Right ventricle myocardium superior (tissue), 1 donor: ENCODE data around the gene BRD3. TPM values are rescaled to one million over a fixed set of nuclear protein-coding genes. Genes with fewer than 3 reads are reported as not detected.
"Not testable (repeated sequence)": the region's sequence is repeated elsewhere in the genome, so short reads cannot be mapped to it uniquely, and the experiment has no call there.

Source experiments
- ATAC-seq: fragments of 200-7000 bp; cut with Tn5 transposase; one replicate; pipeline ENCODE4 v1.9.1; 2020; ENCODE audit warnings: mild to moderate bottlenecking; ENCODE audit not compliant: poor library complexity
- DNase-seq: peaks from one replicate; pipeline ENCODE4 v3.0.0-alpha.2; 2020
- intact Hi-C: fragments of 100-400 bp; cut with DNase I; formaldehyde crosslinking; loops from one replicate; pipeline ENCODE4 v1.11.2; 2022
- long read RNA-seq: library from polyadenylated mRNA; unstranded; transcript quantifications from one replicate; pipeline ENCODE4 v2.0.0, GENCODE V29; 2021
- total RNA-seq: library from RNA; stranded (reverse); fragmentation: NEBNext Ultra II Directional; extraction: Animal tissue kit (Norgen Biotek cat#: 25700); gene quantifications from one replicate; pipeline ENCODE4 v1.2.1, GENCODE V29; 2021
- donor health status: DM: no; HTN: yes; CAD: no; lungs with severe emphysema.

The BRD3 gene
- total RNA-seq: 23.2 TPM
- long read RNA-seq, full-length matches to known transcripts: 1 of 30 reads
- long read RNA-seq, partial matches to known transcripts: 13 of 30 reads
- long read RNA-seq, other reads (novel, unspliced or antisense): 16 of 30 reads

DNA sequence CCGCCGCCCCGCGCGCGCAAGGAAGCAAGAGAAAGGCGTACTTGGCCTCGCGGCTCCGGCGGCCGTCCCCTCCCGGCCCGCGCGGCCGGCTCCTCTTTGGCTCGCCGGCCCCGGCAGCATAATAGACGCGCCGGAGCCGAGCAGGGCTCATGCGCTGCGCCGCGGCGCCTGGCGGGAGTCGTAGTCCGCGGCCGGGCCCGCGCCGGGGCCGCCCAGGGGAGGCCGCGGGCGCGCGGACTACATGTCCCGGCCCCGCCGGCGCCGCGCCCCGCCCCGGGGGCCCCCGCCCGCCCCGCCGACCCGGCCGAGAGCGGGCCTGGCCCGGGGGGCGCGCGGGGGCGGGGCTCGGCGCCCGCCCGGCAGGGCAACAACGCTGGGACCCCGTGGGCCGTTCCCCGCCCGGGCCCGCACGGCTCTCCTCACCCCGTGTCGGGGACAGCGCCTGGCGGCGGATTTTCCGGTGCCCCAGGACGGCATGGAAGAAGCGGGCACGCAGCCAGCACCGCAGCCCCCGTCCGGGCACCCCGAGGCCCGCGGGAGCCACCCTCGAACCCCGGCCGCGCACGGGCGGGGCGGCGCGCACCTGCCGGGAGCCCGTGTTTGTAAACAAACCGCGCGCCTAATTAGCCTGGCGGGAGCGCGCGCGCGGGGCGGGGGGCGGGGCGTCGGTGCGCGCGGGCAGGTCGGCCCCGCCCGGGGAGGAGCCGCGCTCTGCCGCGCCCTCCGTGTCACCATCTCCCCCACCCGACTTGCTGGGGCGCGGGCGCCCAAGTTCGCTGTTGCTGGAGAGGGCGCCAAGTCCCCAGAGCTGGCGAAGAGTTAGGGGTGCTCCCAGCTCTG, at the start of gene BRD3:
BRD3 (minus strand) TSS at position 123 of the 840 bp plus-strand sequence. CDS start 14,549 bp downstream, outside the sequence.
- ATAC-seq: peak; percentile 93
- intact Hi-C loops: no loop called here
- peak; percentile 92 for DNase-seq

GRCh38 chr9:134112561-134112960, 44.7 kb upstream of the BRD3 start:
- intact Hi-C loops: no loop called here
- ATAC-seq (no peak), DNase-seq (no peak)

- ATAC-seq (no peak), DNase-seq (no peak)
- intact Hi-C loops: no loop called here
These were observed 43.2 kb upstream of the BRD3 start for GRCh38 chr9:134111064-134111463.

DNA sequence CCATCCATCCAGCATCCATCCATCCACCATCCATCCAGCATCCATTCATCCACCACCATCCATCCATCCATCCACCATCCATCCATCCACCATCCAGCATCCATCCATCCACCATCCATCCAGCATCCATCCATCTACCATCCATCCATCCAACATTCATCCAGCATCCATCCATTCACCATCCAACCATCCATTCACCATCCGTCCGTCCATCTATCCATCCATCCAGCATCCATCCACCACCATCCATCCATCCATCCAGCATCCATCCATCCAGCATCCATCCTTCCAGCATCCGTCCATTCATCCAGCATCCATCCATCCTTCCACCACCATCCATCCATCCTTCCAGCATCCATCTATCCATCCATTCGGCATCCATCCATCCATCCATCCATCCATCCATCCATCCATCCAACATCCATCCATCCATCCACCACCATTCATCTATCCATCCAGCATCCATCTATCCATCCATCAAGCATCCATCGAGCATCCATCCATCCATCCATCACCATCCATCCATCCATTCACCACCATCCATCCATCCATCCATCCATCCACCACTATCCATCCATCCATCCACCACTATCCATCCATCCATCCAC, 35.7 kb upstream of the BRD3 start:
- ATAC-seq: no peak
- intact Hi-C loops: loop anchor here (5.0 kb wide), 1 partner anchor 321 kb away; no protein-coding TSS in a partner anchor
- DNase-seq: no peak

DNA sequence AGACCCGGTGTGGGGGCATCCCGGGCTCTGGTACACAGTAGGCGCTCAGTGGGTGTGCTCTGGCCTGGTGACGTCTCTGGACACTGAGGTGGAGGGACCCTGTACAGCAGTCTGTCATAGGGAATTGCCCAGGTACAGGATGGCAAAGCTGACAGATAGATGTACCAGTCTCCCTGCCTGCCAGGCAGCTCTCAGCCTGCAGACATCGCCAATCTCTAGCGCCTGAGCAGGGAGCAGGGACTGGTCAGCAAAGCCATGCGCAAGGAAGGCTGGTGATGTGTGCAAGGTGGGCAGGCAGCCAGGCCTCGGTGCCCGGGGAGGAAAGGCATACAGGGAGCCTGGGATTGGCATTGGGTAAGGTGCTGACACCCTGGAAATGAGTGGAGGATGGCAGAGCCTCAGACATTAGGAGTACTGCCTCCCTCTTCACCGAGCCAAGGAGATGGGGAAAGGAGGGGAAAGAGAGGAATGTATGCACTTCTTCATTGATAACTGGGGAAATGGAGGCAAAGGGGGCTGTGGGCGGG, 33.9 kb upstream of the BRD3 start:
- ATAC-seq: no peak
- no peak for DNase-seq
- intact Hi-C loops: loop anchor here (5.0 kb wide), 1 partner anchor 319 kb away; no protein-coding TSS in a partner anchor

DNA sequence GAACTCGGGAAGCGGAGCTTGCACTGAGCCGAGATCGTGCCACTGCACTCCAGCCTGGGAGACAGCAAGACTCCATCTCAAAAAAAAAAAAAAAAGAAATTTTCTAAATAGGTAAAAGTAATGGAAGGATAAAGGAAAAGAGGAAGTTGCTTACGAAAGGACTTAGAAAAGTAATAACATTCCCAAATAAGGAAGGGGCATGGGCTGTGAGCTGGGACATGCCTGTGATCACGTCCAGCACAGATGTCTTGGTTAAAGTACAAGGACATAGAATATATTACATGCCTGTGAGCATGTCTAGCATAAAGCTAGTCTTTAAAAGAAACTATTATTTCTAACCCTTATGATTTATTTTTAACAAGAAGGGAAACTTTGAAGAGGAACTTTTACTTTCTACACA, 33.3 kb upstream of the BRD3 start:
- DNase-seq, ATAC-seq: not testable (repeated sequence)
- intact Hi-C loops: loop anchor here (5.0 kb wide), 1 partner anchor 319 kb away; no protein-coding TSS in a partner anchor

DNA sequence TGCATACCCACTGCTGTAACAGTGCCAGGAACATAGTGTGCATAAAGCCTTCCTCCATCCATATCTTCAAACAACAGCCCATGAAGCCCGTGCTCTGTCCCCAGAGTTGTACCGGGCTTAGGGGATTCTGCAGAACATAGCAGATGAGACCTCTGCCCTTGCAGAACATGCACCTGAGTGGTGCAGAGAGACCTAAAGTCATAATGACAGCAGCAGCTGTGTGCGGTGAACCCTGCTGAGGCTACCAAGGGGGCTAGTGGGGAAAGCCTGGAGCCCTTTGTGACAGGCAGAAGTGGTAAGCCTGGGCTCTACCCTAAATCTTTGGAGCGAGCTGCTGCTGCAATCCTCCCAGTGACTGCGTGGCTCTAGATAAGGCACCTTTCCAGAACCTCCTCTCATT, 32.2 kb upstream of the BRD3 start:
- intact Hi-C loops: loop anchor here (5.0 kb wide), 1 partner anchor 318 kb away; no protein-coding TSS in a partner anchor
- DNase-seq (no peak), ATAC-seq (no peak)

GRCh38 chr9:134099123-134099761, 31.4 kb upstream of the BRD3 start:
- no peak for DNase-seq
- intact Hi-C loops: no loop called here
- ATAC-seq: peak; percentile 68

DNA sequence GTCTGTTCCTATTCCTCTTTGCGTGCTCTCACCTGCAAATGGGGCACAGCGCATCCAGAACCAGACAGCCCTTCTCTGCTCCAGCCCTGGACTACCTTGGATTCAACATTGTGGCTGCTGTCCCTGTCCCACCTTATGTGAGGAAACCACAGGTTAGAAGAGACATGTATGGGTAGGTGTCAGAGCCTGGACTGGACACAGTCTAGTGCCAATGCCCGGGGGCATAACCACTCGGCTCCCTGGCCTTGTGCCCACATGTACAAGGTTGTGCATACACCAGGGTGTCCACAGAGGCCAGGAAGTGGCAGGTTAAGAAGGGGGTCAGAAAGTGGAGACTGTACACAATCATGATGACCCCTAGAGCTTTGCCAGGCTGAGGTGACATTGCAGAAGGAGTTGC, 22.1 kb upstream of the BRD3 start:
- intact Hi-C loops: no loop called here
- ATAC-seq (no peak), DNase-seq (no peak)

DNA sequence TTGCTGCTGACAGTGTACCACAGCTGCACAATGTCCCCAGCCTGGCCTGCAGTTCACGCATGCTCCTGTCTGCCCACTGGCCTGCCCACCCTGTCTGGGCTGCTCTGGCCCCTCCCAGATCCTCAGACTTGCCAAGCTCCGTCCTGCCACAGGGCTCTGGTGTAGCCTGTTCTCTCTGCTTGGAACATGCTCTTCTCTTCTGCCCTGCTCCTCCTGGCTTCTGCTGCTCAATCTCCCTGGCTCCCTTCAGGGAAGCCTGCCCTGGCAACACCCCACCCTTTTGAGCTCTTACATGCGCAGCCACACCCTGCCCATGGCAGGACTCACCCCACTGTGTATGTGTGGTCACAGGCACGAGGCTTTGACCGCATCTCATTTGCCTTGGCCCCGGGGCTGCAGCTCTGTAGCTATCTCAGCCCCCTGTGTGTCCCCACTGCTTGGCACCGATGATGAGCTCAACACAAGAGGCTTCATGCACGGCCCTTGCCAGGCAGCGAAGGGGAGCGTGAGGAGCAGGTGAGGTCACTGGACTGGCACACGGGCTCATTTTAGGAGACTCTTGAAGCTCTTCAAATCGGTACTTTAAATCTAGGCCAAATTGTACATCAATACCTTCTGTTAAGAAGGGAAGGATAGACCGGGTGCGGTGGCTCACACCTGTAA, 20.4 kb upstream of the BRD3 start:
- ATAC-seq (no peak), DNase-seq (no peak)
- intact Hi-C loops: no loop called here

DNA sequence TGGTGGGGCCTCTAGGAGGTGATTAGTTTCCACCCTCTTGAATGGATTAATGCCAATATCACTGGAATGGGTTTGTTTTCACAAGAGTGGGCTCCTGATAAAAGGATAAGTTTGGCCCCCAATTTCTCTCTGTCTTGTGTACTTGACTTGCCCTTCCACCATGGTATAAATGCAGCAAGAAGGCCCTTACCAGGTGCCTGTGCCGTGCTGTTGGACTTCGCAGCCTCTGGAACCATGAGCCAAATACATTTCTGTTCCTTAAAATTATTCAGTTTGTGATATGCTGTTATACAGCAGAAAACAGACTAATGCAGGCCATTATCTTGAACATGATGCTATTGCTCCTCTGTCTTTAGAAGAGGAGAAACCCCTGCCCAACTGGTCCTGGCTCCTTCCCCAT, 17.8 kb upstream of the BRD3 start:
- intact Hi-C loops: no loop called here

DNA sequence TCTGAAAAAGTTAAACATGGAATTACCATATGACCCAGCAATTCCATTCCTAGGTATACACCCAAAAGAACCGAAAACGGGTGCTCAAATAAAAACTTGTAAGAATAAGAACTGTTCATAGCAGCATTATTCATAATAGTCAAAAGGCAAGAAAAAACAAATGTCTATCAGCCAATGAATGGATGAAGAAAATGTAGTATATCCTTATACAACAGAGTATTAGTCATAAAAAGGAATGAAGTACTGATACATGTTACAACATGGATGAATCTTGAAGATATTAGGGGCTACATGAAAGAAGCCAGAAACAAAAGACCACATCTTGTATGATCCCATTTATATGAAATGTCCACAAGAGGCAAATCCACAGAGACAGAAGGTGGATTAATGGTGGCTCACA, 15.6 kb upstream of the BRD3 start:
- no peak for DNase-seq
- intact Hi-C loops: no loop called here

More for the DNA sequence above, 17.8 kb upstream of the BRD3 start:
- DNase-seq (no peak), ATAC-seq (no peak)

DNA sequence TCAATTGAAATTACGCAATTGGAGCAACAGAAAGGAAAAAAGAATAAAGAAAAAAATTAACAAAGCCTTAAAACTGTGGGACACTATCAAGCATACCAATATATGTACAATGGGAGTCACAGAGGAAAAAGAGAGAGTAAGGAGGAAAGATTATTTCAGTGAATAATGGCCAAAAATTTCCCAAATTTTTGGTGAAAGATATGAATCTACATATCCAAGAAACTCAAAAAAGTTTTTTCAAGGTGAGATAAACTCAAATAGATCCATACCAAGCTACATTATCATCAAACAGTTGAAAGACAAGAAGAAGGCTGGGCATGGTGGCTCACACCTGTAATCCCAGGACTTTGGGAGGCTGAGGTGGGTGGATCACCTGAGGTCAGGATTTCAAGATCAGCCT, 8.8 kb upstream of the BRD3 start:
- DNase-seq (no peak), ATAC-seq (no peak)
- intact Hi-C loops: no loop called here

More for the DNA sequence above, 15.6 kb upstream of the BRD3 start:
- no peak for ATAC-seq

DNA sequence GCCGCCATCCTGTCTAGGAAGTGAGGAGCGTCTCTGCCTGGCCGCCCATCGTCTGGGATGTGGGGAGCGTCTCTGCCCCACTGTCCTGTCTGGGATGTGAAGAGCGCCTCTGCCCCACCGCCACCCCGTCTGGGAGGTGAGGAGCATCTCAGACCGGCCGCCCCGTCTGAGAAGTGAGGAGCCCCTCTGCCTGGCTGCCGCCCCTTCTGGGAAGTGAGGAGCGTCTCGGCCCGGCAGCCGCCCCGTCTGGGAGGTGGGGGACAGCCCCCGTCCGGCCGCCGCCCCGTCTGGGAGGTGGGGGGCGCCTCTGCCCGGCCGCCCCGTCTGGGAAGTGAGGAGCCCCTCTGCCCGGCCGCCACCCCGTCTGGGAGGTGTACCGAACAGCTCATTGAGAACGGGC, 7.9 kb upstream of the BRD3 start:
- ATAC-seq, DNase-seq, intact Hi-C loops: not testable (repeated sequence)

DNA sequence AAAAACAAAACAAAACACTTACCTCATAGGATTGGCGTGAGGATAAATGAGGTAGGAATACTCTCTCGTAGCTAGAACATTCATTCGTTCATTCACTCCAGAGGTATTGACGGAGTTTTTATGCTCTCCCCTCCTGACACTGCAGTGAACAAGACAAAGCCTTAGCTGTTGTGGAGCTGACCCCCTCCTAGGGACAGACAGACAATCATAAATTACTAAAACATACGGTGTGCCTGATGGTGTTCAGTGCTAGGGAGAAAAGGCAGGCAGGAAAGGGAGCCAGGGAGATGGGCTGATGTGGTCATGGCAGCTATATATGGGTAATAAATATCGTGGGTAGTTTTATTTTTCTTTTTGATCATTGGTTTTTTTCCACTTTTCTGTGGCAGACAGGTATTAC, 5.7 kb upstream of the BRD3 start:
- intact Hi-C loops: no loop called here
- DNase-seq (no peak), ATAC-seq (no peak)

GRCh38 chr9:134072683-134073082, 4.9 kb upstream of the BRD3 start:
- ATAC-seq, intact Hi-C loops, DNase-seq: not testable (repeated sequence)

DNA sequence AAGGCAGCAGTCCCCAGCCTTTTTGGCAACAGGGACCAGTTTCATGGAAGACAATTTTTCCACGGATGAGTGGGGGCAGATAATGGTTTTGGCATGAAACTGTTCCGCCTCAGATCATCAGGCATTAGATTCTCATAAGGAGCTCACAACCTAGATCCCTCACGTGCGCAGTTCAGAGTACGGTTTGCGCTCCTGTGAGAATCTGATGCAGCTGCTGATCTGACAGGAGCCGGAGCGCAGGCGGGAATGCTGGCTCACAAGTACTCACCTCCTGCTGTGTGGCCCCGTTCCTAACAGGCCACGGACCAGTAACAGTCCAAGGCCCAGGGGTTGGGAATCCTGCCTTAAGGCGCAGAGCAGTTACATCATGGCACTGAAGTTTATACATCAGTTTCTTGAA, 3.3 kb upstream of the BRD3 start:
- no peak for DNase-seq
- ATAC-seq: no peak
- intact Hi-C loops: no loop called here
